ENCODE measurements around the gene EFCAB12. TPM values are rescaled to one million over a fixed set of nuclear protein-coding genes. Genes with fewer than 3 reads are reported as not detected.

The EFCAB12 gene
- total RNA-seq, 1 donor from 2014 or later = 0.14 TPM

- H3K9me3 Mint-ChIP-seq (ENCODE audit: unreplicated experiment) = no peaks in the 10 kb centered on the region
- no peak overlapping the region for H3K9ac ChIP-seq (ENCODE audit: low read length)
- TF ChIP-seq CTCF (IDR thresholded peaks at IDR 0.05; ENCODE audit: insufficient read depth, low read depth, low read length) = peak; percentile 76
- no peak for TF ChIP-seq EZH2 (IDR thresholded peaks at IDR 0.05; ENCODE audit: insufficient read depth, low read length)
Observed at GRCh38 chr3:129383292-129383860, 45.1 kb downstream of the EFCAB12 start.

GRCh38 chr3:129382366-129382765, 46.1 kb downstream of the EFCAB12 start:
- Histone ChIP-seq H3K27ac (ENCODE audit: low read depth, low read length) (no peak overlapping the region), H3K27me3 (ENCODE audit: insufficient read depth, low read length) (no peaks in the 10 kb centered on the region), H2AFZ (ENCODE audit: low read depth, low read length) (no peak overlapping the region), H3K9ac (ENCODE audit: low read length) (no peak overlapping the region), H3K36me3 (ENCODE audit: insufficient read depth, low read length) (no peaks in the 10 kb centered on the region), H3K4me3 (ENCODE audit: insufficient read depth, low read depth, low read length) (no peak overlapping the region), H4K20me1 (ENCODE audit: insufficient read depth, low read length) (peaks cover 6% of the 10 kb centered on the region), H3K79me2 (ENCODE audit: insufficient read depth, low read length) (no peaks in the 10 kb centered on the region), H3K4me1 (ENCODE audit: insufficient read depth, low read length) (no peaks in the 10 kb centered on the region), H3K4me2 (ENCODE audit: low read length) (no peak overlapping the region), H3K9me3 (ENCODE audit: insufficient read depth, low read depth, low read length) (peaks cover 7% of the 10 kb centered on the region)
- Mint-ChIP-seq H3K36me3 (ENCODE audit: low read depth, unreplicated experiment) (peaks cover 10% of the 10 kb centered on the region), H3K27me3 (ENCODE audit: low read depth, unreplicated experiment) (no peaks in the 10 kb centered on the region), H3K4me3 (ENCODE audit: unreplicated experiment) (no peak overlapping the region), H3K9me3 (ENCODE audit: unreplicated experiment) (no peaks in the 10 kb centered on the region), H3K27ac (ENCODE audit: unreplicated experiment) (peak overlapping the region; percentile 81), H3K4me1 (ENCODE audit: low read depth, unreplicated experiment) (peaks cover 4% of the 10 kb centered on the region)
- FAIRE-seq = no peak
- TF ChIP-seq EZH2 (IDR thresholded peaks at IDR 0.05; ENCODE audit: insufficient read depth, low read length) (no peak), CTCF (IDR thresholded peaks at IDR 0.05; ENCODE audit: insufficient read depth, low read depth, low read length) (no peak)
- no peak for DNase-seq (ENCODE audit: low read depth)

More at GRCh38 chr3:129383292-129383860, 45.1 kb downstream of the EFCAB12 start:
- Histone ChIP-seq H3K79me2 (ENCODE audit: insufficient read depth, low read length) (no peaks in the 10 kb centered on the region), H3K4me2 (ENCODE audit: low read length) (no peak overlapping the region), H3K4me3 (ENCODE audit: insufficient read depth, low read depth, low read length) (no peak overlapping the region), H3K4me1 (ENCODE audit: insufficient read depth, low read length) (peaks cover 8% of the 10 kb centered on the region), H3K9me3 (ENCODE audit: insufficient read depth, low read depth, low read length) (no peaks in the 10 kb centered on the region), H2AFZ (ENCODE audit: low read depth, low read length) (no peak overlapping the region), H3K27ac (ENCODE audit: low read depth, low read length) (no peak overlapping the region), H3K27me3 (ENCODE audit: insufficient read depth, low read length) (no peaks in the 10 kb centered on the region), H4K20me1 (ENCODE audit: insufficient read depth, low read length) (peaks cover 15% of the 10 kb centered on the region), H3K36me3 (ENCODE audit: insufficient read depth, low read length) (no peaks in the 10 kb centered on the region)
- H3K36me3 Mint-ChIP-seq (ENCODE audit: low read depth, unreplicated experiment) = peaks cover 10% of the 10 kb centered on the region
- DNase-seq (ENCODE audit: low read depth) (peak; percentile 48), FAIRE-seq (no peak)
- no peak overlapping the region for H3K4me3 Mint-ChIP-seq (ENCODE audit: unreplicated experiment)
- H3K27ac Mint-ChIP-seq (ENCODE audit: unreplicated experiment) = no peak overlapping the region
- H3K4me1 Mint-ChIP-seq (ENCODE audit: low read depth, unreplicated experiment) = peaks cover 14% of the 10 kb centered on the region
- H3K27me3 Mint-ChIP-seq (ENCODE audit: low read depth, unreplicated experiment) = no peaks in the 10 kb centered on the region

- no peak overlapping the region for H3K4me3 Mint-ChIP-seq (ENCODE audit: unreplicated experiment)
- no peak for DNase-seq (ENCODE audit: low read depth)
- Histone ChIP-seq H2AFZ (ENCODE audit: low read depth, low read length) (no peak overlapping the region), H3K27me3 (ENCODE audit: insufficient read depth, low read length) (no peaks in the 10 kb centered on the region), H3K79me2 (ENCODE audit: insufficient read depth, low read length) (no peaks in the 10 kb centered on the region), H3K4me3 (ENCODE audit: insufficient read depth, low read depth, low read length) (no peak overlapping the region), H3K4me1 (ENCODE audit: insufficient read depth, low read length) (no peaks in the 10 kb centered on the region), H4K20me1 (ENCODE audit: insufficient read depth, low read length) (peaks cover 6% of the 10 kb centered on the region), H3K27ac (ENCODE audit: low read depth, low read length) (no peak overlapping the region), H3K4me2 (ENCODE audit: low read length) (no peak overlapping the region), H3K9me3 (ENCODE audit: insufficient read depth, low read depth, low read length) (peaks cover 7% of the 10 kb centered on the region), H3K9ac (ENCODE audit: low read length) (no peak overlapping the region), H3K36me3 (ENCODE audit: insufficient read depth, low read length) (no peaks in the 10 kb centered on the region)
- H3K4me1 Mint-ChIP-seq (ENCODE audit: low read depth, unreplicated experiment) = no peaks in the 10 kb centered on the region
- no peaks in the 10 kb centered on the region for H3K36me3 Mint-ChIP-seq (ENCODE audit: low read depth, unreplicated experiment)
- H3K9me3 Mint-ChIP-seq (ENCODE audit: unreplicated experiment) = no peaks in the 10 kb centered on the region
- TF ChIP-seq EZH2 (IDR thresholded peaks at IDR 0.05; ENCODE audit: insufficient read depth, low read length) (no peak), CTCF (IDR thresholded peaks at IDR 0.05; ENCODE audit: insufficient read depth, low read depth, low read length) (no peak)
- FAIRE-seq = no peak
- no peak overlapping the region for H3K27ac Mint-ChIP-seq (ENCODE audit: unreplicated experiment)
- H3K27me3 Mint-ChIP-seq (ENCODE audit: low read depth, unreplicated experiment) = peaks cover 4% of the 10 kb centered on the region
Observed at GRCh38 chr3:129379582-129380358, 48.7 kb downstream of the EFCAB12 start.

Data from astrocyte (in vitro differentiated cells and primary cell).